ENCODE results near the gene RRAGD. TPM values are rescaled to one million over a fixed set of nuclear protein-coding genes. Genes with fewer than 3 reads are reported as not detected.

Gene RRAGD
- total RNA-seq, 1 donor from 2014 or later: 6.4 TPM

DNA sequence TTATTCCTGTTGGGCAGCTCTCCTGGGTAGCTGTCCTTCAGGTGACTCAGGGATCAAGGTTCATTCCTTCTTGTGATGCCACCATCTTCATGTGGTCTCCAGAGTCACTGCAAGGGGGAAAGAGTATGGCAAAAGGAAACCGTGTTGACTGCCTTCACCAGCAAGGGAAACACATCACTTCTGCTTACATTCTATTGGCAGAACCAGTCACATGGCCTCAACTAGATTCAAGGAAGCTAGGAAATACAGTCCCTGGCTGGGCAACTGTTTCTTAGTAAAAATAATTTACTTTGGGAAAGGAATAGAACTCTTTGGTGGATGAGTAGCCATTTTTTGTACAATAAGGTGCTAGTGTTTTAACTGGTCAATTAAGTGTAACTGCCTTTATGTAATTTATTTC, 26.2 kb upstream of the RRAGD start:
- H3K36me3 ChIP-seq: no peaks in the 10 kb centered on the region
- DNase-seq (ENCODE audit: extremely low spot score in 2 of 2): no peak
- TF ChIP-seq POLR2AphosphoS5 (IDR thresholded peaks at IDR 0.05; ENCODE audit: insufficient read depth in 1 of 2, low read depth in 1 of 2) (no peak), POLR2A (IDR thresholded peaks at IDR 0.05) (no peak)
- TF ChIP-seq, protein P1, sequence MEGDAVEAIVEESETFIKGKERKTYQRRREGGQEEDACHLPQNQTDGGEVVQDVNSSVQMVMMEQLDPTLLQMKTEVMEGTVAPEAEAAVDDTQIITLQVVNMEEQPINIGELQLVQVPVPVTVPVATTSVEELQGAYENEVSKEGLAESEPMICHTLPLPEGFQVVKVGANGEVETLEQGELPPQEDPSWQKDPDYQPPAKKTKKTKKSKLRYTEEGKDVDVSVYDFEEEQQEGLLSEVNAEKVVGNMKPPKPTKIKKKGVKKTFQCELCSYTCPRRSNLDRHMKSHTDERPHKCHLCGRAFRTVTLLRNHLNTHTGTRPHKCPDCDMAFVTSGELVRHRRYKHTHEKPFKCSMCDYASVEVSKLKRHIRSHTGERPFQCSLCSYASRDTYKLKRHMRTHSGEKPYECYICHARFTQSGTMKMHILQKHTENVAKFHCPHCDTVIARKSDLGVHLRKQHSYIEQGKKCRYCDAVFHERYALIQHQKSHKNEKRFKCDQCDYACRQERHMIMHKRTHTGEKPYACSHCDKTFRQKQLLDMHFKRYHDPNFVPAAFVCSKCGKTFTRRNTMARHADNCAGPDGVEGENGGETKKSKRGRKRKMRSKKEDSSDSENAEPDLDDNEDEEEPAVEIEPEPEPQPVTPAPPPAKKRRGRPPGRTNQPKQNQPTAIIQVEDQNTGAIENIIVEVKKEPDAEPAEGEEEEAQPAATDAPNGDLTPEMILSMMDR (IDR thresholded peaks at IDR 0.05): no peak
- H3K4me3 ChIP-seq: no peak overlapping the region
- intact Hi-C loops (cut with DNase I): no loop called here
- H3K9me3 ChIP-seq: no peaks in the 10 kb centered on the region
- H3K4me1 ChIP-seq: peaks cover 13% of the 10 kb centered on the region
- H3K27ac ChIP-seq: no peak overlapping the region
- no peaks in the 10 kb centered on the region for H3K27me3 ChIP-seq

DNA sequence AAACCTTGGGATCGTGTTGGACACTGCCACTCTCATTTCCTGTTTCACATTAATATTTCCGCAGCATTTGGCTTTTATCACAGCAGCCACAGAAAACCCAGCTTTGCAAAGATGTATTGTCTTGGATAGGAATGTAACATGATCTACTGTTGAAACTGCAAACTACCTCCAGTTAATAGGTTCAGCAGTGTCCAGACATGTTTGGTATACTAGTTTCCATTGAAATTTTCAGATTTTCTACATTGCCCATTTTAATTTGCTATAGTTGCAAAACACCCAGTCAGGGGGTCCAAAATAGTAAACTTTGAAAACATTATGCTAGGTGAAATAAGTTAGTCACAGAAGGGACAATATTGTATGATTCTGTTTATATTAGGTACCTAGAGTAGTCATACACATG, 24.2 kb upstream of the RRAGD start:
- no peak for TF ChIP-seq POLR2AphosphoS5 (IDR thresholded peaks at IDR 0.05; ENCODE audit: insufficient read depth in 1 of 2, low read depth in 1 of 2)
- TF ChIP-seq, protein P1 (IDR thresholded peaks at IDR 0.05): no peak
- no peak for TF ChIP-seq POLR2A (IDR thresholded peaks at IDR 0.05)
- H3K9me3 ChIP-seq: no peaks in the 10 kb centered on the region
- H3K36me3 ChIP-seq: no peaks in the 10 kb centered on the region
- intact Hi-C loops (cut with DNase I): no loop called here
- H3K27me3 ChIP-seq: no peaks in the 10 kb centered on the region
- DNase-seq (ENCODE audit: extremely low spot score in 2 of 2): no peak
- no peak overlapping the region for H3K27ac ChIP-seq
- peaks cover 19% of the 10 kb centered on the region for H3K4me1 ChIP-seq
- no peak overlapping the region for H3K4me3 ChIP-seq

DNA sequence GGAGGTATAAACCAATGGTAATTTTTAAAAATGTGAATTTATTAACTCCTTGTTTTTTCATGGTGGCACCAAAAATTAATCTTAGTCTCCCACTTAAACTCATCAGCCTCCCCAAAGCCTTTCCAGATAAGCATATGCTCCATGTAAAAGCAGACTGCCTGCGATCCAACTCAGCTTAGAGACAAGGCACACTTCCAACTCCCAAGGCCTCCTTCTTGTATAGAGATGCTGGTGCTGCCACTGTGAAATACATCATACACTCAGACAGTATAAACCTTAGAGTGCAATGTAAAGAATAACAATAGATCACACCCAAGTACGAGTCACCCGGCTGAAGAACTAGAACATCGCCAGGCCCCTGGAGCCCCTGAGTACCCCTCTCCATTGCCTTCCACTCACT, 22.9 kb upstream of the RRAGD start:
- intact Hi-C loops (cut with DNase I): no loop called here
- DNase-seq (ENCODE audit: extremely low spot score in 2 of 2): no peak
- TF ChIP-seq, protein P1 (IDR thresholded peaks at IDR 0.05): no peak
- TF ChIP-seq POLR2A (IDR thresholded peaks at IDR 0.05) (no peak), POLR2AphosphoS5 (IDR thresholded peaks at IDR 0.05; ENCODE audit: insufficient read depth in 1 of 2, low read depth in 1 of 2) (no peak)

DNA sequence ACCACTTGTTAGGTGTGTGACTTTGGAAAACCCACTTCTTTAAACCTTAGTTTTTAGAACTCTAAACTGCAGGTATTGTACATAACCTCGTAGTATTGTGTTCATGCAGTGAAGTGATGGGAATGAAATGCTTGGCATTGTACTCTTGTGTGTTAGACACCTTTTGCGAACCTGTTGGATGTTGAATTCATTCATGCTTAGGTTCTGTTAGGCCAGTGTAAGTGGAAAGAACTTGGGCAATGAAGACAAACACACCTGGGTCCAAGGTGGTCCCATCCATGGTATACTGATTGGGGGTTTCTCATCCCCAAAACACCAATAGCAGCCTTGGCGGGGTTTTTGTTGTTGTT, 22.1 kb upstream of the RRAGD start:
- Histone ChIP-seq H3K4me1 (peaks cover 19% of the 10 kb centered on the region), H3K27ac (peak overlapping the region; percentile 77), H3K4me3 (peak overlapping the region; percentile 83 to 85), H3K9me3 (no peaks in the 10 kb centered on the region), H3K36me3 (no peaks in the 10 kb centered on the region), H3K27me3 (no peaks in the 10 kb centered on the region)
- no peak for DNase-seq (ENCODE audit: extremely low spot score in 2 of 2)
- TF ChIP-seq, protein P1 (IDR thresholded peaks at IDR 0.05): no peak
- TF ChIP-seq POLR2A (IDR thresholded peaks at IDR 0.05): no peak
- TF ChIP-seq POLR2AphosphoS5 (IDR thresholded peaks at IDR 0.05; ENCODE audit: insufficient read depth in 1 of 2, low read depth in 1 of 2): no peak
- intact Hi-C loops (cut with DNase I): no loop called here

More for the DNA sequence above, 22.9 kb upstream of the RRAGD start:
- no peaks in the 10 kb centered on the region for H3K9me3 ChIP-seq
- H3K36me3 ChIP-seq: no peaks in the 10 kb centered on the region
- H3K27ac ChIP-seq: no peak overlapping the region
- H3K27me3 ChIP-seq: no peaks in the 10 kb centered on the region
- H3K4me1 ChIP-seq: peaks cover 19% of the 10 kb centered on the region
- H3K4me3 ChIP-seq: no peak overlapping the region

DNA sequence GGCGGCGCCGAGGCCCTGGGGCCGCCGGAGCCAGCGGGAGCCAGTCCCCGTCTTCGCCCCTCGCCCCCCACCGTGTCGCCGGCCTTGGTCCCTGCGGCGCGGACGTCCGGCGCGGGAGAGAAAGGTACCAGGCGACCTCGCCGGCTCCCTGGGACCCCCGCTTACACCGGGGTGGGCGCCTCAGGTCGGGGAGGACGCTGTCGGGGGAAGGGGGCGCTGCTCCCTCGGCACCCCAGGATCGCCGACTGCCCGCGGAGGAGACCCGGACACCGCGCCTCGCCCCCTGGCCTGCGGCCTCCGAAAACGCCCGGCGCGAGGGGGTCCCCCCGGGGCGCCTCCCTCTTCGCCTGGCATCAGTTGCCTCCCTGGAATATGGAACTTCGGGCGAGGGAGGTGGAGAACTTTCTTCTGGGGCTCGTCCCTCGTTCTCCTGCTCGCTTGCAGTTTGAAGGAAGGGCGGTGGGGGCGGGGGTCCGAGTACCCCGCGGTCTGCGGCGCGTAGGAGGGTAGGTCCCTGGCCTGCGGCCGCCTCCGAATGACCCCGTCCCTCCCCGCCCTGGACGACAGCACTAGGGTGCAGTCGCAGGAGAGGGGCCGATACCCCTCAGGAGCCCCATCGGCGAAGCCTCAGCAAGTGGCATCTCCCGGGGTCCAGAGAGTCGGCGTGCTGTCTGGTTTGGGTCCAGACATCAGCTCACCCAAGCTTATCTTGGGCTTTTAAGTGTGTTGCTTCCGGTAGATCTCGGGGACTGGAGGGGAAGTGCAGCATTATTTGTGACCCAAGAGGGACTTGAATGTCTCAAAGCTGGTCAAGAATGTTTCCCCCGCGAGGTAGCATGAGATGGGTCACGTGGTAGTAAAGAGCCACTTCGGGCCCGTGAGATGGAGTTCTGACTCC, 21.4 kb upstream of the RRAGD start:
- H3K4me3 ChIP-seq: peak overlapping the region; percentile 83 to 85
- H3K9me3 ChIP-seq: no peaks in the 10 kb centered on the region
- TF ChIP-seq POLR2AphosphoS5 (IDR thresholded peaks at IDR 0.05; ENCODE audit: insufficient read depth in 1 of 2, low read depth in 1 of 2): no peak
- TF ChIP-seq POLR2A (IDR thresholded peaks at IDR 0.05): no peak
- TF ChIP-seq, protein P1 (IDR thresholded peaks at IDR 0.05): no peak
- no peak for DNase-seq (ENCODE audit: extremely low spot score in 2 of 2)
- H3K27ac ChIP-seq: peak overlapping the region; percentile 77
- no peaks in the 10 kb centered on the region for H3K36me3 ChIP-seq
- intact Hi-C loops (cut with DNase I): loop anchor here (2.0 kb wide), 1 partner anchor 175 kb away; no protein-coding TSS in a partner anchor
- no peaks in the 10 kb centered on the region for H3K27me3 ChIP-seq
- peaks cover 19% of the 10 kb centered on the region for H3K4me1 ChIP-seq

Data from vagina (tissue), 2 donors.